ENCODE measurements around the gene FGF3.

FGF3 gene

GRCh38 chr11:69804769-69805508 lies 14.3 kb downstream of the FGF3 start:
- no peak for DNase-seq (ENCODE audit: low read depth in 2 of 2)

DNA sequence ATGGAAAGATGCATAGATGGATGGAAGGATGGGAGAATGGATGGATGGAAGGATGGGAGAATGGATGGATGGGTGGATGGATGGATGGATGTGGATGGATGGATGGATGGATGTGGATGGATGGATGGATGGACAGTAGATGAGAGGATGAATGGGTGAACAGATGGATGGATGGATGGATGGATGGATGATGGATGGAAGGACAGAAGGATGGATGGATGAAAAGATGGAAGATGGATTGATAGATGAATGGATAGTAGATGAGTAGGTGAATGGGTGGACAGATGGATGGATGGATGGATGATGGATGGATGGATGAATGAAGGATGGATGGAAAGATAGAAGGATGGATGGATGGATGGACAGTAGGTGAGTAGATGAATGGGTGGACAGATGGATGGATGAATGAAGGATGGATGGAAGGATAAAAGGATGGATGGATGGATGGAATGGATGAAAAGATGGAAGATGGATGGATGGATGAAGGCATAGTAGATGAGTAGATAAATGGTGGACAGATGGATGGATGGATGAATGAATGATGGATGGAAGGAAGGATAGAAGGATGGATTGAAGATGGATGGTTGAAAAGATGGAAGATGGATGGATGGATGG lies 15.5 kb downstream of the FGF3 start:
- no peak for DNase-seq (ENCODE audit: low read depth in 2 of 2)

DNA sequence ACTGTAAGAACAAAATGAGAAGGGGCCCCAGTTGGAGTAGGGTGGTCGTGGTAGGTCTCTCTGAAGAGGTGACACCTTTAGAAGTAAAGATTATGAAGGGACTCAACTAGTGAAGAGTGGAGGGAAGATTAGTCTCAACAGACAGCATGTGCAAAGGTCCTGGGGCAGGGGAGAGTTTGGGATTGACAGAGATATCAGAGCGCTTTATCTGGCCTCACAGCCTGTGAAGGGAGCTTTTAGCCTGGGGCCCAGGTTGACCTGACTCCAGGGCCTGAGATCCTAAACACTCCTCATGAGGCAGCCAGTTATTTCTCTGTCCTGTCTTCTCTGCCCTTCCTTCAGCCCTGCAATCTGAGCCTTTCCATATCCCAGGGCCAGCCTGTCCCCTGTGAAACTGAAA lies 16.2 kb downstream of the FGF3 start:
- DNase-seq (ENCODE audit: low read depth in 2 of 2): no peak

DNA sequence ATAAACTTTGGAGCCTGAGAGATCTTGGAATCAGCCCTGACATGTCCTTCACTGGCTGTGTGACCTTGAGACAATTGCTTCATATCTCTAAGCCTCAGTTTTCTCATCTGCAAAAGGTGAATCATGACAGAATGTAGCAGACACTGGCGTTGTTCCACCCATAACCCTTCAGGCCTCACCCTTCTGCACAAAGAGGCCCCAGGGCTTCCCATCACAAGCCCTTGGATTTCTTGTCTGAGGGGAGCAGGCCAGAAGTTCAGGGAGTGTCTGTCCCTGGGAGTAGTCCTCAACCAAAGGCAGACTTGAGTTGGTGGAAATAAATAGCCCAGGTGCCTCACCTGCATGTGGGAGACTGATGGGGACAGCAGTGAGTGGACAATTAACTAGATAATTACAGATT lies 16.6 kb downstream of the FGF3 start:
- no peak for DNase-seq (ENCODE audit: low read depth in 2 of 2)

DNA sequence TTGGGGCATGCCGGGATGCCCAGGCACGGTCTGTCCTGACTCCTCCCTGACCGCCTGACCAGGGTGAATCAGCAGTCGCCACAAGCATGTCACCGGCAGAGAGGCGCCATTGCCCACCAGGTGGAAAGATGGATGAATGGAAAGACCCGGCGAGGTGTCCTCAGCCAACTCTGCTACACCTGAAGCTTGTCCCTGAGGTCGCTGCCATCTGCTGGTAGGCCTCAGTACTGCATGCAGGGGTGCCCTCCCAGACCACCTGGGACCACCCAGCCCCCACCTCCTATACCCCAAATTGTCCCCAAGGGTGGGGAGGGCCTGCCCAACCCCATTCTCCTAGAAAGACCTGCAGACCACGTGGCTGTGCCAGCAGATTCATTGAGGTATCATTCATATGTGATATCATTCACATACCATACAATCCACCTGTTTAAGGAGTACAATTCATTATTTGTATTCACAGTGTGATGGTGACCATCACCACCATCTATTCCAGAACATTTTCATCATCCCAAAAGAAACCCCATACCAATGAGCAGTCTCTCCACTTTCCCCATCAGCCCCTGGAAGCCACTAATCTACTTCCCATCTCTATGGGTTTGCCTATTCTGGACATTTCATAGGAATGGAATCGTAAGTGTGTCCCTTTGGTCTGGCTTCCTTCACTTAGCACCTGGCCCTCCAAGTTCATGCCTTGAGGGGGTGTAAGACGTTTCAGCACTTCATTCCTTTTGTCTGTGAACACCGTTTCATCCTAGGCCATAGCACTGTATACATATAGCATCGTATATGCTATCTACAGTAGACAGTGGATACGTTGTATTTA lies 17.5 kb downstream of the FGF3 start:
- DNase-seq (ENCODE audit: low read depth in 2 of 2): no peak

- DNase-seq (ENCODE audit: low read depth in 2 of 2): no peak
Observed at GRCh38 chr11:69800278-69800677, 18.9 kb downstream of the FGF3 start.

GRCh38 chr11:69799582-69799981 lies 19.6 kb downstream of the FGF3 start:
- DNase-seq (ENCODE audit: low read depth in 2 of 2): no peak

- DNase-seq (ENCODE audit: low read depth in 2 of 2): no peak
Observed at GRCh38 chr11:69799097-69799496, 20.1 kb downstream of the FGF3 start.

DNA sequence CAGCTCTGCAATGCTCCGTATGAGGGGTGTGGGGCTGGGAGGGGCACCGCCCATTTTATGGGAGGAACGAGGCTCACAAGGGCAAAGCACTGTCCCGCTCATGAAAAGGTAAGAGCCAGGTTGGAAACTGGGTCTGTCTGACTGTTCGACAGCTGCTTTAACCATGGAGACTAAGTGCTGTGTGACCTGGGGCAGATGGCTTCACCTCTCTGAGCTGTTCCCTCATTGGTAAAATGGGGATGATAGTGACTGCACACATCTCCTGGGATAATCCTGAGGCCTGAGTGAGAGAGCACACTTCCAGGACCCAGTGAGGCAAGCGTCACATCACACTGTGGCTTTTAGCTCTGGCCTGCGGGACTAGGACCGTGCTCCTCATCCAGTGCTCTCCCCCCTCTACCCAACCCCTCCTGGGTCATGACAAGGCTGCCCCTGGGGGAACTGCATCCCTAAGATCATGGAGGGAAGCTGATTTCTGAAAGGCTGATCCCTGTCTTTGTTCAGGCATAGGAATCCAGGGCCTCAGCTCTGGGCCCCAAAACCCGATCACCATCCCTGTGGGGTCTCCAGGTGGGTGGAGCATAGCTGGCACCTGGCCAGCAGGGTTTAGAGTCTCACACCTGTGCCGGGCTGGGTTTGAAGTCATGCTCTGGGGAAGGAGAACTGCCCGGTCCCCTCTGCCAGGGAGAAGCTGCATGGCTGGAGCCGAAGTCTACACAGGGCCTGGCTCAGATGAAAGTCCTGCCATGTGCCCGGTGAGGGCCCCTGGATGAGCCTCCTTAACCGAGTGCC lies 21.3 kb downstream of the FGF3 start:
- DNase-seq (ENCODE audit: low read depth in 2 of 2): no peak

GRCh38 chr11:69797156-69797555 lies 22.1 kb downstream of the FGF3 start:
- no peak for DNase-seq (ENCODE audit: low read depth in 2 of 2)

- DNase-seq (ENCODE audit: low read depth in 2 of 2): no peak
Observed at GRCh38 chr11:69796063-69796462, 23.2 kb downstream of the FGF3 start.

GRCh38 chr11:69791276-69792180 lies 27.7 kb downstream of the FGF3 start:
- no peak for DNase-seq (ENCODE audit: low read depth in 2 of 2)

DNA sequence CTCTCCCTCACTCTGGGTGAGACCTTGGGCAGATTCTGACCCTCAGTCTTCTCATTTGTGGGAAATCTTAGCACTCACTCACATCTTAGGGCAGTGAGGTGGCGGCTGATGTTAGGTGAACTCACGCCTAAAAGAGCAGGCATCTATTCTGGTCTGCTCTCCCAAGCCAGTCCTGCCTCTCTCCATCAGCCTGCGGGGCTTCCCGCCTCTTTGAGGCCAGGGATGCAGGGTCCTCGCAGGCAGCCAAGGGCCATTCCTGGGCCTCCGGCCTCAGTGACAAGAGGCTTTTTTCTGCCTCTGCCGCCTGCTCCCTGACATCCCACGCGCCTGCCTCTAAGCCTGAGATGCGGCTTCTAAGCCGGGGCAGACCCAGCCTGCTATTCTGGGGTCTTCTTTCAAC lies 30.3 kb downstream of the FGF3 start:
- no peak for DNase-seq (ENCODE audit: low read depth in 2 of 2)

DNA sequence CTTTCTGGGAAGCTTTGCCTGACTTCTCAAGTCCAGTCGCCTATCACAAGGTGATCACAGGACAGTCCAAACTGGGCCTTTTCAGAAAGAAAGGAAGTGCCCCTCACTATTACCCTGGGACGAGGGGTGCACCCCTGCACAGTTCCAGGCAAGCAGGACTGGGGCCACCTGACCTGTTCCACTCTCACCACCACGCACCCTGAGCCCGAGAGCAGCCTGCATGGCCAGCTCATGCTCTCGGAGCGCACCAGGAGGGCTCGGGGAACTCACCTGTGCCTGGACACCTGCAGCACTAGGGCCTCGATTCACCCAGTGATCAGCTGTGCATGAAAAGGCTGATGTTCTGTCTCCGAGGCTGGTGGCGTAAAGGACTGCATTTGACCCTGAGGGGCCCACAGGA lies 31.3 kb downstream of the FGF3 start:
- no peak for DNase-seq (ENCODE audit: low read depth in 2 of 2)

GRCh38 chr11:69787457-69787856 lies 31.8 kb downstream of the FGF3 start:
- no peak for DNase-seq (ENCODE audit: low read depth in 2 of 2)

DNA sequence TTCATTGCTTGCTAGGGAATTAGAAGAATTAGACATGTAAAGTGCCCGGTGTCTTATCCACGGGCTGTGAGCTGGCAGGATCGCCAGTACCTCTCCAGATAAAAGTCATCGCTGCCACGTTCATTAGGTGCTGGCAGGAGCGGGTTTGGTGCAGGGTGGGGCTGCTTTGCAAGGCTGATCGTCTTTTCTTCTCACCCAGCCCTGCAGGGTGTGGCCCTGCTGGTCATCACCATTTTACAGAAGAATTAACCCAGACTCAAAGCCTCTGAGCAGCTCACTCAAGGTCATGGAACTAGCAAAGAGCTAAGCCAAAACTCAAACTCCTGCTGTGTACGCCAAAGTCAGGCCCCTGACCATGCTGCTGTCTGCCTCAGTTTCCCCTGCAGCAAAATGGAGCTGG lies 38.0 kb downstream of the FGF3 start:
- no peak for DNase-seq (ENCODE audit: low read depth in 2 of 2)

GRCh38 chr11:69778373-69778772 lies 40.8 kb downstream of the FGF3 start:
- DNase-seq (ENCODE audit: low read depth in 2 of 2): no peak

DNA sequence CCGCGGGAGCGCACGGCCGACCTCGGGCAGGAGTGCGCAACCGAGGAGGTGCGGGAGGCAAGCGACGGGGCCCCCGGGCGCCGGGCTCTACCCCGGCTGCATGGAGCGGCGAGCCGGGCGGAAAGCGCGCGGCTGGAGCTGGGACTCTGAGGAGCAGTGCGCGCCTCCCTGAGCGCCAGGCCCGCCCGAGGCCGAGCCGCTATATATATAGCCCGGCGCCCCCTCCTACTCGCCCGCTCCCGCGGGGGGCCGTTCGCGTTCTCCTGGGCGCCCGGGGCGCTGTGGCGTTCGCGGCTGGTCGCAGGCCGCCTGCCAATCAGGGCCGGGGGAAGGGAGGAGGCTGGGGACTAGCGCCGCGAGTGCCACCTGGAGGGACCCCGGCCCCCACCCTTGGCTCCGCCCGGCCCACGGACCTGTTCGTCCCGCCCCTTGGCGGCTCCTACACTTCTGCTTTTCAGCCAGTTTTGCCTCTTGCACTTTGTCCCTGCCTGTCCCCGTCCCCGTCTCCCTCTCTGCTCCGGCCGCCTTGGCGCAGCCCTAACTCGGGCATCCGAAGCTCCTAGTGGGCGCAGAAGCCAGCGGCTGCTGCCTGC lies 44.0 kb downstream of the FGF3 start, which contains the start of gene FGF4:
Gene FGF4, minus strand, starts transcription at position 179 of the 593 bp plus-strand sequence. CDS start 257 bp downstream, outside the sequence.
- DNase-seq (ENCODE audit: low read depth in 2 of 2): no peak

DNA sequence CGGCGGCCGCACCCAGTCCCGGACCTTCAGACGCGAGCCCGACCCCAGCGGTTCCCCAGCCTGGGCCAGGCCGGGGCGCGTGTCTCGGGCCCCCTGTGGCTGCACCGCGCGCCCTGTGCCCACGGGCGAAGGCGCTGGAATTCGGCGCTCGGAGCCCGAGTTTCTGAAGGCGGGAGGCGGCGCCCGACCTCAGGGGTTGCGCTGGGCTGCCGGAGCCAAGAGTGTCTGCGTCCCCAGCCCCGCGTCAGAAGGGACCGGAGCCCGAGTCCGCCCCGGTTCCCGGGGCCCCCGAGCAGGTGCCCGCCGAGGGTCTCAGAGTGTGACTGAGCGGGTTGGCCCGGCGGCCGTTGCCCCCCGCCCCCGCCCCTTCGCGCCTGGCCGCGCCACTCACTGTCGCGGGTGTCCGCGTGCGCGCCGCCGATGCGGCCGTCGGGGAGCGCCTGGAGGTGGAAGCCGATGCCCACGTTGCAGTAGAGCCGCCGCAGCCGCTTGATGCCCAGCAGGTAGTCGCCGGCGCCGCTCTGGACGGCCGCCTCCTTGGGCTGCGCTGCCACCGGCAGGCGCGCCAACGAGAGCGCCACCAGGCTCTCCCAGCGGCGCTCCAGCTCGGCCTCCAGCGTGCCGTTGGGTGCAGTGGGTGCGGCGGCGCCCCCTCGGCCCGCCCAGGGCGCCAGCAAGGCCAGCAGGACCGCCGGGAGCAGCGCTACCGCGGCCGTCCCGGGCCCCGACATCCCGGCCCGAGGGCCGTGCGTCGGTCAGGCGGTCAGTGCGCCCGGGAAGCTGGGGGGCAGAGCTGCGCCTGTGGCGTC lies 44.7 kb downstream of the FGF3 start:
- no peak for DNase-seq (ENCODE audit: low read depth in 2 of 2)

All from stimulated activated CD8-positive, alpha-beta memory T cell treated with anti-CD3 and anti-CD28 coated beads, Interleukin-15, amount 100 ng/mL, for 4 hours (primary cell).